Uterus (tissue), 4 donors: ENCODE data around the gene LRRC17. TPM values are rescaled to one million over a fixed set of nuclear protein-coding genes. Genes with fewer than 3 reads are reported as not detected.
"Not testable (repeated sequence)": the region's sequence is repeated elsewhere in the genome, so short reads cannot be mapped to it uniquely, and the experiment has no call there.

Experiments
- DNase-seq, 2 donors: peaks; one replicate each; pipeline ENCODE4 v3.0.0-alpha.2; 2019 to 2020
- H3K27ac ChIP-seq, 2 donors: fragments of 200-600 bp; sonication (generic); 1 replicate in 1 of 2; 2 replicates in 1 of 2; pipeline ENCODE4 v1.5.1; 2016 to 2018
- H3K27me3 ChIP-seq, 2 donors: fragments of 200-600 bp; sonication (generic); one replicate each; pipeline ENCODE4 v1.5.1; 2018 to 2019; ENCODE audit warnings: control low read depth in 1 of 2
- H3K36me3 ChIP-seq, 2 donors: fragments of 200-600 bp; sonication (generic); one replicate each; pipeline ENCODE4 v1.5.1; 2019; ENCODE audit warnings: control low read depth in 1 of 2
- H3K4me1 ChIP-seq, 2 donors: fragments of 200-600 bp; sonication (generic); one replicate each; pipeline ENCODE4 v1.5.1; 2018 to 2019; ENCODE audit warnings: control low read depth in 1 of 2
- H3K4me3 ChIP-seq, 2 donors: fragments of 200-600 bp; sonication (generic); 1 replicate in 1 of 2; 2 replicates in 1 of 2; pipeline ENCODE4 v1.5.1; 2018 to 2019; ENCODE audit warnings: mild to moderate bottlenecking in 1 of 2
- H3K9me3 ChIP-seq, 2 donors: fragments of 200-600 bp; sonication (generic); one replicate each; pipeline ENCODE4 v1.5.1; 2019; ENCODE audit warnings: control low read depth in 1 of 2
- CTCF ChIP-seq, 4 experiments: fragments of 200-600 bp in 2 of 4; fragments of 450-650 bp in 2 of 4; sonication (generic) in 2 of 4; IDR thresholded peaks; one replicate each; pipeline ENCODE4 v1.5.1; 2016 to 2019; ENCODE audit warnings: antibody characterized with exemption in 4 of 4, mild to moderate bottlenecking in 2 of 4, moderate library complexity in 1 of 4
- POLR2A ChIP-seq, 2 donors: fragments of 450-650 bp; IDR thresholded peaks; one replicate each; pipeline ENCODE4 v1.6.1; 2016; ENCODE audit warnings: antibody characterized with exemption in 2 of 2, mild to moderate bottlenecking in 1 of 2, moderate library complexity in 1 of 2
- intact Hi-C: fragments of 100-400 bp; cut with DNase I; formaldehyde crosslinking; loops from one replicate; pipeline ENCODE4 v1.15.1; 2023; ENCODE audit warnings: low total_unique reads
- total RNA-seq, 4 donors: library from RNA; depleted of rRNA in 3 of 4; stranded (reverse); fragments of >200 nt in 3 of 4; gene quantifications; one replicate each; pipeline versions ENCODE4 v1.1.0 to v1.2.4, GENCODE V29; 2014 to 2023
- donor health status: DM: yes; HTN: yes; CAD: no.

LRRC17 gene
- total RNA-seq, 4 donors from 2014 or later, result 0.29 to 180 (median 4.9) TPM

GRCh38 chr7:102974366-102975236, 61.8 kb downstream of the LRRC17 start:
- Histone ChIP-seq H3K27ac (no peak overlapping the region), H3K4me3 (no peak overlapping the region), H3K4me1 (no peaks in the 10 kb centered on the region), H3K9me3 (no peaks in the 10 kb centered on the region), H3K27me3 (peaks cover 0 to 3% of the 10 kb centered on the region in 2 donors), H3K36me3 (no peaks in the 10 kb centered on the region)
- no peak for TF ChIP-seq CTCF (IDR thresholded peaks at IDR 0.05)
- TF ChIP-seq POLR2A (IDR thresholded peaks at IDR 0.05), result no peak
- intact Hi-C loops, result no loop called here
- no peak for DNase-seq

GRCh38 chr7:102975854-102976253, 63.1 kb downstream of the LRRC17 start:
- Histone ChIP-seq H3K9me3 (no peaks in the 10 kb centered on the region), H3K4me3 (no peak overlapping the region), H3K27ac (no peak overlapping the region), H3K36me3 (no peaks in the 10 kb centered on the region), H3K27me3 (peaks cover 0 to 3% of the 10 kb centered on the region in 2 donors), H3K4me1 (no peaks in the 10 kb centered on the region)
- intact Hi-C loops, result no loop called here
- DNase-seq, result no peak
- TF ChIP-seq CTCF (IDR thresholded peaks at IDR 0.05) (no peak), POLR2A (IDR thresholded peaks at IDR 0.05) (no peak)

- no peaks in the 10 kb centered on the region for H3K36me3 ChIP-seq
- peaks cover 0 to 3% of the 10 kb centered on the region in 2 donors for H3K27me3 ChIP-seq
- no peaks in the 10 kb centered on the region for H3K9me3 ChIP-seq
- intact Hi-C loops, result no loop called here
- no peaks in the 10 kb centered on the region for H3K4me1 ChIP-seq
- DNase-seq, result no peak
- no peak overlapping the region for H3K27ac ChIP-seq
- H3K4me3 ChIP-seq, result no peak overlapping the region
- TF ChIP-seq CTCF (IDR thresholded peaks at IDR 0.05) (no peak), POLR2A (IDR thresholded peaks at IDR 0.05) (no peak)
These were observed 63.7 kb downstream of the LRRC17 start for GRCh38 chr7:102976493-102976892.

GRCh38 chr7:102977586-102977985, 64.8 kb downstream of the LRRC17 start:
- H3K27ac ChIP-seq, H3K36me3 ChIP-seq, H3K9me3 ChIP-seq, H3K4me1 ChIP-seq, intact Hi-C loops, DNase-seq, H3K4me3 ChIP-seq, H3K27me3 ChIP-seq: not testable (repeated sequence)

- H3K4me1 ChIP-seq, result no peaks in the 10 kb centered on the region
- H3K4me3 ChIP-seq, result no peak overlapping the region
- no peak overlapping the region for H3K27ac ChIP-seq
- H3K36me3 ChIP-seq, result no peaks in the 10 kb centered on the region
- intact Hi-C loops, result no loop called here
- no peaks in the 10 kb centered on the region for H3K9me3 ChIP-seq
- DNase-seq, result peak; percentile 36 to 49
- no peaks in the 10 kb centered on the region for H3K27me3 ChIP-seq
- TF ChIP-seq POLR2A (IDR thresholded peaks at IDR 0.05) (no peak), CTCF (IDR thresholded peaks at IDR 0.05) (no peak)
These were observed 65.5 kb downstream of the LRRC17 start for GRCh38 chr7:102978284-102978683.
